ENCODE measurements around the gene MYT1.
"Not testable (repeated sequence)": the region's sequence is repeated elsewhere in the genome, so short reads cannot be mapped to it uniquely, and the experiment has no call there.

Gene MYT1

DNA sequence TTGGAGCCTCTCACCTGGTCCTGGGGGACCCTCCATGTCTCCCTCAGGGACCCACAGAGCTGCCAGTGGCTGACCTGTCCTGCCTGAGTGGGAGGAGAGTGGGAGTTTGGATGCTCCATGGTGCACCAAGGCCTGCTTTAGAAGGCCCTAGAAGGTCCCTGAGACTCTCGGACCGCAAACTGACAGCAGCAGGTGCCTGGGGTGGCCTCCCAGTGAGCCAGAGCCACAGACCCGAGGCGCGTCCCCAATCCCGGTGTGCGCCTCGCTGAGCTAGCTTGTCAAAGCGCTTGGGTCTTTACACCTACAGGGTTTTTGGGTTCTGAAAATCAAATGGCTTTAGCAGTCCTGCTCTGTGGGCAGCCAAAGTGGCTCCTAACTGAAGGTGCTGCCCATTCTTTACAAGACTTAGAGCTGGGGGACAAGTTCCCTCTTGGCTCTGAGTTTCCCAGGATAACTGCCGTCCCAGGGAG is 4.9 kb downstream of the MYT1 start:
- no peak for DNase-seq

DNA sequence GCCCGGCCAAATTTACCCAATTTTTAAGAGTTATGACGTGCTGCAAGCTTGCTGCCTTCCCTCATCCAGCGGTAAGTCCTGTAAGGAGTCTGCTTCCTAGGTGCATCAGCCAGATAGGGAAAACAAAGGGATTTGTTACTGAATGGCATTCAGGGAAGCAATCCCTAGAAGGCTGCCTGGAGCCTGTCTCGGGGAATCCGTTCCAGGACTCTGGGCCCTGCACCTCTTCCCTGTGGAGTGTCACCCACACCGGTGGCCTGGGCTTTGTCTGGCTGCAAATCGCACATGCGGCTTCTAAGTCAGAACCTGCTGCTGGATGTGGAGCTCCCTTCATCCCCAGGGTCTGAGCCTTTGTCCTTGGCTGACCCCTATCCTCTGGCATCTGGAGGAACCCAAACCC is 7.0 kb downstream of the MYT1 start:
- no peak for DNase-seq

DNA sequence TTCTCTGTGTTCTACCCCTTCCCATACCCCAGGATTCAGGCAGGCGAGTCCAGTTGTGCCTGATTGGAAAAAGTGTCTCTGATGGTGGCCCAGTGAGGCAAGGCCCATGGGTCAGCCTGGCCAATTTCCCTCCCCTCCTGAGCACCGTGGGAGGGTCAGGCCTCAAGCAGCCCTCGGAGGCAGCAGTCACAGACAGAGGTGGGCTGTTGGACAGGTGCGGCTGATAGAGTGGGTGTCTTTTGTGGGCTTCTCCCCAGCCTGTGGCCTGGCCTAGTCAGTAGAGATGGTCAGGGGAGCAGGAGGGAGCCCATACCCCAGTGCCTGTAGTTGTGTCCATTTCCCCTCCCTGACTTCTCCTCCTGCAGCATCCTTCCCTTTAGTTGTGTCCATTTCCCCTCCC is 8.9 kb downstream of the MYT1 start:
- no peak for DNase-seq

DNA sequence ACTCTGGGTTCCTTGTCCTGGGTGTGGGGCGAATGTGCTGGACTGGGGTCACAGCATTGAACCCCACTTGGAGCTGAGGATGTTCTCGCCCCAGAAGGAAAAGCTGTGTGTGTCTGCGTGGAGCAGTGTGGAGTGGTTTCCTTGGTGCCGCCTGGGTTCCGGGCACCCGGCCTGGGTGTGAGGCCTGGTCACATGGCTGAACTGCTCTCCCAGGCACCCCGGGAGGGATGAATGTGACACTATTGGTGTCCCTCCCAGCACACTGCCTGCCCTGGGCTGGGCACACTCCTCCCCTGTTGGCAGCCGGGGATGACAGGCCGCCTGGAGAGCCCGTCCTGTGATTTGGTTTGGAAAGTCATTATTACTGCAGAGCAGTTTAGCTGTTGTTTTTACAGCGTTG is 12.3 kb downstream of the MYT1 start:
- no peak for DNase-seq

DNA sequence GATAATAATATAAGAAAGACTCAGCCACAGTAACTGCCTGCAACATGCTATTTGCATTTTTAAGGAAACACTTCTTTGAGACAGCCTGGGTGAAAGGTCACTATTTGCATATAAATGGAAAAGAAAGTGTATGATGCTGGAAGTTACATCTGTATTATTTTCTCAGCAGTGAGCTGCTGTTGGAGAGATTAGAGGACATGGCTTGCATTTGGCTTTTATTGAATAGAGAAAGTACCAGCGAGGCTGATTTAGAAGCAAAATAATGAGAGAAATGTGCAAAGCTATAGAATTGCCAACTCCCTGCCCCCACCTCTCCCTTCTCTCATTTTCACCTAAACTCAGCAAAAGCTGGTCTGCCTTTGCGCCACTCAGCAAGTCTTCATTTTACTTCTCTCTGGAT is 12.7 kb downstream of the MYT1 start:
- DNase-seq = no peak

DNA sequence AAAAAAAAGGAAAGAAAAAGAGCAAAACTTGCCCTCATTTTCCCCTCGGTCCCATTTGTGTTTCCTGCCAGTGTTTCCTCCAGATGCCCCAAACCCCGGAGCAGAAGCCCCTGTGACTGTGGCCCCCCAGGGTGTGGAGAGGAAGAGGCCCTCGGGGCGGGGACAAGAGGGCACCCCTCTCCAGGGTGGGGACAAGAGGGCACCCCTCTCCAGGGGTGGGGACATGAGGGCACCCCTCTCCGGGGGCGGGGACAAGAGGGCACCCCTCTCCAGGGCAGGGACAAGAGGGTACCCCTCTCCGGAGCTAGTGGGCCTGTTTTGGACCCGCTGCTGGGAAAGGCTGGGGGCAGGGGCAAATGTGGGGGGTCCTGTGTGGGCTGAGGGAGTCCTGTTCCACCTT is 13.1 kb downstream of the MYT1 start:
- no peak for DNase-seq

DNA sequence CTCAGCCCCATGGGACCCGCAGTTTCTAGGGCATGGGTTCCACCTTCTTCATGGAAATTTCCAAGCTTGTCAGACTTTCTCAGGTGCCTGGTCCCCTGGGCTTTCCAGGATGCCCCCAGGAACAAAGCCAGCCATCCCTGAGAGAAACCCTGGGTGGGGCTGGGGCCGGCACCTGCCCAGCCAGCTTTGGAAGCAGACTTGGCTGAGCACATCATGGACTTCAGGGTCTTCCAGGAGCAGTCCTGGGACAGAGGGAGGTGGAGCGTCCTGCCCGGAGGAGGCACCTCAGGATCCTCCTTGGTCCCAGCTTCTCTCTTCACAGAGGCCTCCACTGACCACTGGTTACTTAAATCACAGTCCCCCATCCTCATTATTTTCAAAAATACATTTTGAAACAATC is 13.5 kb downstream of the MYT1 start:
- no peak for DNase-seq

DNA sequence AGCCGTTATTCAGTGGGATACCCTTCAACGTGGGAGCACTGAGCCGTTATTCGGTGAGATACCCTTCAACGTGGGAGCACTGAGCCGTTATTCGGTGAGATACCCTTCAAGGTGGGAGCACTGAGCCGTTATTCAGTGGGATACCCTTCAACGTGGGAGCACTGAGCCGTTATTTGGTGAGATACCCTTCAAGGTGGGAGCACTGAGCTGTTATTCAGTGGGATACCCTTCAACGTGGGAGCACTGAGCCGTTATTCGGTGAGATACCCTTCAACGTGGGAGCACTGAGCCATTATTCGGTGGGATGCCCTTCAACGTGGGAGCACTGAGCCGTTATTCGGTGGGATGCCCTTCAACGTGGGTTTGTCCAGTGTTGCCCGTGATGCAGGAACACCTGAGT is 14.7 kb downstream of the MYT1 start:
- DNase-seq = not testable (repeated sequence)

DNA sequence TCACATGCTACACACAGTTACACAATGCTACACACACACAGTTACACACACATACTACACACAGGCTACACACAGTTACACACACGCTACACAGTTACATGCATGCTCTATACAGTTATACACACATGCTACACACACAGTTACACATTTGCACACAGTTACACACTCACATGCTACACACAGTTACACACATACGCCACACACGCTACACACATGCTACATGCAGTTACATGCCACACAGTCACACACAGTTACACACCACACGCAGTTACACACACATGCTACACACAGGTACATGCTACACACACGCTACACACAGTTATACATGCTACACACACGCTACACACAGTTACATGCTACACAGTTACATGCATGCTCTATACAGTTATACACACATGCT is 15.6 kb downstream of the MYT1 start:
- DNase-seq = no peak

DNA sequence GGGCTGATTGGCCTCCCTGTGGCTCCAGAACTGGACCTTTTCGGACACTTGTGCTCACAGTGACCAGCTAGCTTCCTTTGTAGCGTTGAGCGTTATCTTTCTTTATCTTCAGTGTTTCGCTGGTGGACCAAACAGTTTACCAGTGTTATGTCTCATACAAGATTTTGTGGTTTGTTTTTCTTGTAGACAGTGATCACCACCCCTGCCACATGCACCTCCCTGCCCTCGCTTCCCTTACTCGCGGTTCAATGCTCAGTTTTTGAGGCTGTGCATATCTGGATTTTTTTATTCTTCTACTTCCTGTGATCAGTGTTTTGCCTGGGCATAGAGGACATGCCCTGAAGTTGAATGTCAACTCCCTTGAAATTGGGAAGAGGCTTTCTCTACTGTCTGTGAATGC is 16.4 kb downstream of the MYT1 start:
- no peak for DNase-seq

GRCh38 chr20:64181391-64181790 is 17.1 kb downstream of the MYT1 start:
- no peak for DNase-seq

DNA sequence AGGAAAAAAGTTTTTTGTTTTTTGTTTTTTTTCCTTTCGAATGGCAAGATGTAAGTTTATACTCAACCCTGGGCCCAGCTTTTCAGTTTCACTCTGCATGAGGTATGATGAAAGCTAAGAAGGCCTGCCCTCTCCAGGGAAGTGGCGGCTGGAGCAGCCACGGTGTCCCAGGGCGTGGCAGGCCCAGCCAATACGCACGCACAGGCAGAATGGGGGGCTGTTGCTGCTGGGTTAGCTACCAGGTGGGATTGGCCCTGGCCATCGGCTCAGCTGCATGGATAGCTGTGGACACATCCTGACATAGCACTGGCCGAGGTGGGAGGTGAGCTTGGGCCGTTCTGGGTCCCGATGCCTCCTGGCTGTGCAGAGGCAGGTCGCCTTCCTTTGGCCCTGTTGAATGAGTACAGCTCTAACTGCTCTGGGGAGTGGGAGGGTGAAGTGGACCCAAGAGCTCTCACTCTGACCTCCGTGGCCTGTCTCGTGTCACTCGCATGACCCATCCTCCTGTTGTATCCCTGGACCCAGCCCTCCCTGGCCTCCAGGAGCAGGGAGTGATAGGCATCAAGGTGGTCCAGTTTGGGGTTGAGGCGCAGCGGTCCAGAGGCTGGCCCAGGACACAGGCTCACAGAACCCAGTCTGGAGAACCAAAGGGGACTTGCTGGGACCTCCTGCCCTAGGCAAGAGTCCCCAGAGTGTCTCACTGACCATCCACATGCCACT is 18.1 kb downstream of the MYT1 start:
- no peak for DNase-seq

DNA sequence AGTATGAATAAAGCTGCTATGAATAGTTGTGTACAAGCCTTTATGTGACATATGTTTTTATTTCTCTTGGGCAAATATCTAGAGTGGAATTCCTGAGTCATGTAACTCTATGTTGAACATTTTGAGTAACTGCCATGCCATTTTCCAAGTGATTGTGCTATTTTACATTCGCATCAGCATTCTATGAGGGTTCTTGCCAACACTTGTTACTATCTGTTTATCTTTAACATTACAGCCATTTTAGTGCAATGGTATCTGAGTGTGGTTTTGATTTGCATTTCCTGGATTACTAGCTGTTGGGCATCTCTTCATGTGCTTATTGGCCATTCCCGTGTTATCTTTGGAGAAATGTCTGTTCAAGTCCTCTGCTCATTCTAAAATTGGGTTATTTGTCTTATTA is 19.1 kb downstream of the MYT1 start:
- no peak for DNase-seq

GRCh38 chr20:64184795-64185194 is 20.5 kb downstream of the MYT1 start:
- no peak for DNase-seq

DNA sequence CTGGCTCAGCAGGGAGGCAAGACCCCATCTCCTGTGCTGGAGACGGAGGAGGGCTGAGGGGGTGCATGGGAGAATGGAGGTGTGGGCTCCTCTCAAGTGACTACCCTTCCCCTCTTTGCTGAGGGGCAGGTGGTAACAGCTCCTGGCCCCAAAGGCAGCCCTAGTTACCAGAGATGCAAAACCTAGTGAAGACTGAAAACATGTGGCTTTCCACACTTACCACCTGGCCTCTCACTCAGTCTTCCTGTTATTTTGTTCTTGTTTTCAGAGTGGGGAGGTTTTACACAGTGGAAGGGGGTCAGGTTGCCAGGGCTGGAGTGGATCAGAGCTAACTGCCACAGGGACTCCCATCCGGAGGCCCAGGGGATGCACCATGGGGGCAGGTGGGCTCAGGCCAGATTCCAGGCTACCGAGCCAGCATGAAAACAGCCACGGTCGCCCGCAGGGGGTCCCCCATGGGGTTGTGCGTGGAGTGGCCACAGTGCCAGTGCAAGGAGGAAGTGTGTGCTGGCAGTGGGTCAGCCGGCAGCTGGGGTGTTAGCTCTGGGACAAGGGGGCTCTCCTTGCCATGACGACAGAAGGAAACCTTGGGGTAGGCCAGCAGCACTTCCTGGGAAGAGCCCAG is 21.1 kb downstream of the MYT1 start:
- DNase-seq = no peak

DNA sequence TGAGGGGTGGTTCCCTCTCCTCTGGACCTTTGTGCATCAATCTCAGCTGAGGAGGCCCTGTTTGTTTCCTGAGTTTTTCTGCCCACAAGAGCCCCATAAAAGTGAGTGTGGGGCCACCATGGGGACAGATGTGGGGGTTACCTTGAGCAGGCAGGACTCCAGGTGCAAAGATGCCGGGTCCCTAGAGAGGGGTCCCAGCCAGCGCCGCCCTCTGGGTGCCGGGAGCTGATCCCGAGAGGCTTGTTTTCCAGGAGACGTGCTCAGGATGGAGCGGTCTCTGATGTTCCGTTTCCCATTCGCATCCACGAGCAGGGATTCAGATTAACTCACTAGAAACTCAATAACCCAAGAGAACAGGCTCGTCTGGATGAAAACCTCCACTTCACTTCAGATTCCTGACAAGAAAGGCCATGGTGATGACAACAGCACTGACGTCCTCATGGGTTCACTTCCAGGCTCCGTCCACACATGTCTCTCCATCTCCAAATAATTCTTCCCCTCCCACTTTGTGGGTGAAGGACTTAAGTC is 21.9 kb downstream of the MYT1 start:
- no peak for DNase-seq

GRCh38 chr20:64187213-64187612 is 23.0 kb downstream of the MYT1 start:
- DNase-seq = not testable (repeated sequence)

DNA sequence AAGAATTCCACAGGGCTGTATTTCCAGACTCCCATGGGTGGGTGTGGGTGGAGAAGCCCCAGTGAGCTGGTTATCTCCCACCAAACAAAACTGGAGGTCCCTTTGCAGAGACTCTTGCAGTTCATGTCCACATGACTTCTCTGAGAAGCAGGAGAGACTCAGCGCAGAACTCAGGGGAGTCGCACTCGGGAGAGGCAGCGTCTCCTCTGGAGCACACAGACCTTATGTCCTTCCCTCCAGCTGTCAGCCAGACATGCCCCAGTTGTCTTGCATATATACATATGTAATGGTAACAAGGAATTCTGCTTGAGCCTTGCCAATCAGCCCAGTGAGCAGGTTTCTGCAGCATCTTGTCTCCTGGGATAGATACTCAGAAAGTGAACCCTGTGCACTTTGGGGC is 23.8 kb downstream of the MYT1 start:
- no peak for DNase-seq

GRCh38 chr20:64188682-64189529 is 24.7 kb downstream of the MYT1 start:
- peak; percentile 88 for DNase-seq

GRCh38 chr20:64189530-64189966 is 25.3 kb downstream of the MYT1 start:
- DNase-seq = no peak

DNA sequence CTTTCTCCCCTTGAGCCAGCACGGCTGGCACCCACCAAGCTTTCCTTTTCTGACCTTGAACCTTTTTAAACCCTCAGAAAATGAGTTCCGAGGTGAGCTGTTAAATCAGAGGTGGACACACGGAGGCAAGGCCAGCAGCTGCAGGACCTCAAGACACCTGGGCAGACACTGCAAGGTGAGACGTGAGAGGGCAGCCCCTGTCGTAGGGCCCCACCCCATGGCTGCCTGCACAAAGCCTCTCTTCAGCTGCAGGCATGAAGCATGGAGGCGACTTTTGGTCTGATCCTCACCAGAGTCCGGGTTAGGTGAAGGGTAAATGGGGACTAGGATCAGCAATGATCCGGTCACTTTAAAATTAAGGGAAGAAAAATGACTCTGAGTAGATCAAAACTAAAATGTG is 25.7 kb downstream of the MYT1 start:
- DNase-seq = no peak

GRCh38 chr20:64191002-64191401 is 26.8 kb downstream of the MYT1 start:
- DNase-seq = no peak

GRCh38 chr20:64192406-64192805 is 28.2 kb downstream of the MYT1 start:
- DNase-seq = no peak

GRCh38 chr20:64193058-64193457 is 28.8 kb downstream of the MYT1 start:
- no peak for DNase-seq
